ENCODE measurements around the gene SLC10A4. TPM values are rescaled to one million over a fixed set of nuclear protein-coding genes. Genes with fewer than 3 reads are reported as not detected.

SLC10A4 gene
- polyA plus RNA-seq, 4 donors: 0.13 to 0.30 (median 0.21) TPM

GRCh38 chr4:48484494-48485168 is 1.5 kb downstream of the SLC10A4 start:
- DNase-seq (ENCODE audit: low read depth in 4 of 4, low spot score in 2 of 4): no peak

GRCh38 chr4:48489683-48490011 is 6.5 kb downstream of the SLC10A4 start:
- DNase-seq (ENCODE audit: low read depth in 4 of 4, low spot score in 2 of 4): no peak

- no peak for DNase-seq (ENCODE audit: low read depth in 4 of 4, low spot score in 2 of 4)
Measured at GRCh38 chr4:48490012-48490679, 7.0 kb downstream of the SLC10A4 start, which contains the start of gene ZAR1. Gene ZAR1 (plus strand): TSS chr4:48490252. CDS start chr4:48490292, 40 bp downstream.

GRCh38 chr4:48490680-48491513 is 7.8 kb downstream of the SLC10A4 start:
- DNase-seq (ENCODE audit: low read depth in 4 of 4, low spot score in 2 of 4): no peak

GRCh38 chr4:48491514-48492176 is 8.5 kb downstream of the SLC10A4 start:
- DNase-seq (ENCODE audit: low read depth in 4 of 4, low spot score in 2 of 4): no peak

- DNase-seq (ENCODE audit: low read depth in 4 of 4, low spot score in 2 of 4): no peak
Measured at GRCh38 chr4:48493452-48494100, 10.4 kb downstream of the SLC10A4 start.

GRCh38 chr4:48495941-48496340 is 12.8 kb downstream of the SLC10A4 start:
- no peak for DNase-seq (ENCODE audit: low read depth in 4 of 4, low spot score in 2 of 4)

GRCh38 chr4:48498895-48499294 is 15.8 kb downstream of the SLC10A4 start:
- no peak for DNase-seq (ENCODE audit: low read depth in 4 of 4, low spot score in 2 of 4)

GRCh38 chr4:48499551-48500066 is 16.5 kb downstream of the SLC10A4 start:
- DNase-seq (ENCODE audit: low read depth in 4 of 4, low spot score in 2 of 4): no peak

- DNase-seq (ENCODE audit: low read depth in 4 of 4, low spot score in 2 of 4): no peak
Measured at GRCh38 chr4:48503233-48504025, 20.3 kb downstream of the SLC10A4 start.

- no peak for DNase-seq (ENCODE audit: low read depth in 4 of 4, low spot score in 2 of 4)
Measured at GRCh38 chr4:48504026-48504330, 20.8 kb downstream of the SLC10A4 start.

- DNase-seq (ENCODE audit: low read depth in 4 of 4, low spot score in 2 of 4): no peak
Measured at GRCh38 chr4:48504352-48504751, 21.2 kb downstream of the SLC10A4 start.

- DNase-seq (ENCODE audit: low read depth in 4 of 4, low spot score in 2 of 4): no peak
Measured at GRCh38 chr4:48506716-48507115, 23.6 kb downstream of the SLC10A4 start.

- DNase-seq (ENCODE audit: low read depth in 4 of 4, low spot score in 2 of 4): no peak
Measured at GRCh38 chr4:48509543-48509942, 26.4 kb downstream of the SLC10A4 start.

- no peak for DNase-seq (ENCODE audit: low read depth in 4 of 4, low spot score in 2 of 4)
Measured at GRCh38 chr4:48518143-48518542, 35.0 kb downstream of the SLC10A4 start.

GRCh38 chr4:48526406-48526805 is 43.3 kb downstream of the SLC10A4 start:
- no peak for DNase-seq (ENCODE audit: low read depth in 4 of 4, low spot score in 2 of 4)

- DNase-seq (ENCODE audit: low read depth in 4 of 4, low spot score in 2 of 4): no peak
Measured at GRCh38 chr4:48538358-48538757, 55.2 kb downstream of the SLC10A4 start.

Data from left renal cortex interstitium (tissue), 4 donors.